ENCODE measurements around the gene TRABD2A. TPM values are rescaled to one million over a fixed set of nuclear protein-coding genes. Genes with fewer than 3 reads are reported as not detected.

TRABD2A gene
- total RNA-seq, 1 donor from 2014 or later = 0.84 TPM

GRCh38 chr2:84866122-84866521 is 14.8 kb downstream of the TRABD2A start:
- H3K9me3 Mint-ChIP-seq = no peaks in the 10 kb centered on the region
- H3K27me3 Mint-ChIP-seq (ENCODE audit: low read depth) = peaks cover 6% of the 10 kb centered on the region
- H3K27ac Mint-ChIP-seq (ENCODE audit: unreplicated experiment) = no peak overlapping the region
- H3K4me1 Mint-ChIP-seq = no peaks in the 10 kb centered on the region
- TF ChIP-seq CTCF (conservative IDR thresholded peaks at IDR 0.05) = no peak
- H3K4me3 Mint-ChIP-seq = no peak overlapping the region
- H3K36me3 Mint-ChIP-seq (ENCODE audit: low read depth) = no peaks in the 10 kb centered on the region
- no peak for DNase-seq (ENCODE audit: low read depth, low spot score)

- no peak overlapping the region for H3K27ac Mint-ChIP-seq (ENCODE audit: unreplicated experiment)
Observed at GRCh38 chr2:84865181-84865783, 15.6 kb downstream of the TRABD2A start.

GRCh38 chr2:84862006-84862405 is 18.9 kb downstream of the TRABD2A start:
- H3K9me3 Mint-ChIP-seq = peaks cover 3% of the 10 kb centered on the region
- TF ChIP-seq CTCF (conservative IDR thresholded peaks at IDR 0.05) = no peak
- DNase-seq (ENCODE audit: low read depth, low spot score) = no peak
- H3K4me1 Mint-ChIP-seq = no peaks in the 10 kb centered on the region
- H3K27me3 Mint-ChIP-seq (ENCODE audit: low read depth) = no peaks in the 10 kb centered on the region
- H3K4me3 Mint-ChIP-seq = no peak overlapping the region
- H3K36me3 Mint-ChIP-seq (ENCODE audit: low read depth) = no peaks in the 10 kb centered on the region
- no peak overlapping the region for H3K27ac Mint-ChIP-seq (ENCODE audit: unreplicated experiment)

More at GRCh38 chr2:84865181-84865783, 15.6 kb downstream of the TRABD2A start:
- TF ChIP-seq CTCF (conservative IDR thresholded peaks at IDR 0.05) = no peak
- H3K27me3 Mint-ChIP-seq (ENCODE audit: low read depth) = peaks cover 3% of the 10 kb centered on the region
- H3K36me3 Mint-ChIP-seq (ENCODE audit: low read depth) = no peaks in the 10 kb centered on the region
- H3K9me3 Mint-ChIP-seq = no peaks in the 10 kb centered on the region
- H3K4me3 Mint-ChIP-seq = no peak overlapping the region
- H3K4me1 Mint-ChIP-seq = no peaks in the 10 kb centered on the region
- no peak for DNase-seq (ENCODE audit: low read depth, low spot score)

- H3K9me3 Mint-ChIP-seq = peaks cover 3% of the 10 kb centered on the region
- no peak overlapping the region for H3K27ac Mint-ChIP-seq (ENCODE audit: unreplicated experiment)
- TF ChIP-seq CTCF (conservative IDR thresholded peaks at IDR 0.05) = no peak
- no peaks in the 10 kb centered on the region for H3K36me3 Mint-ChIP-seq (ENCODE audit: low read depth)
- DNase-seq (ENCODE audit: low read depth, low spot score) = no peak
- peaks cover 3% of the 10 kb centered on the region for H3K27me3 Mint-ChIP-seq (ENCODE audit: low read depth)
- peaks cover 3% of the 10 kb centered on the region for H3K4me1 Mint-ChIP-seq
- no peak overlapping the region for H3K4me3 Mint-ChIP-seq
Observed at GRCh38 chr2:84861539-84861938, 19.3 kb downstream of the TRABD2A start.

- no peak for DNase-seq (ENCODE audit: low read depth, low spot score)
- TF ChIP-seq CTCF (conservative IDR thresholded peaks at IDR 0.05) = no peak
- Mint-ChIP-seq H3K27ac (ENCODE audit: unreplicated experiment) (no peak overlapping the region), H3K36me3 (ENCODE audit: low read depth) (no peaks in the 10 kb centered on the region), H3K27me3 (ENCODE audit: low read depth) (peaks cover 15% of the 10 kb centered on the region), H3K4me3 (no peak overlapping the region), H3K9me3 (peaks cover 3% of the 10 kb centered on the region), H3K4me1 (peaks cover 21% of the 10 kb centered on the region)
Observed at GRCh38 chr2:84858937-84859336, 21.9 kb downstream of the TRABD2A start.

All from neural crest cell (in vitro differentiated cells).